SK-N-SH (cell line): ENCODE data around the gene DNAJB6.

Source experiments
- CHD2 ChIP-seq: fragments of 150-350 bp; IDR thresholded peaks from 2 replicates; pipeline ENCODE4 v1.6.1; 2018; ENCODE audit warnings: low read length; ENCODE audit not compliant: partially characterized antibody
- EP300 ChIP-seq, 2 experiments: IDR thresholded peaks; 2 replicates each; pipeline versions ENCODE4 v1.4.0 to v1.6.1; 2012; ENCODE audit warnings: borderline replicate concordance in 1 of 2, low read depth in 1 of 2, low read length in 1 of 2
- FOXJ3 ChIP-seq: sonication (generic); formaldehyde crosslinking; IDR thresholded peaks from 2 replicates; pipeline ENCODE4 v1.5.1; 2020; ENCODE audit warnings: mild to moderate bottlenecking, missing genetic modification reagents
- TF ChIP-seq, protein P1 (sequence below): fragments of 200-600 bp; sonication (generic); IDR thresholded peaks from 2 replicates; pipeline ENCODE4 v1.6.1; 2017; ENCODE audit warnings: antibody characterized with exemption, mild to moderate bottlenecking, moderate library complexity
- TF ChIP-seq, protein P2 (sequence below): IDR thresholded peaks from 2 replicates; pipeline ENCODE4; 2012

DNA sequence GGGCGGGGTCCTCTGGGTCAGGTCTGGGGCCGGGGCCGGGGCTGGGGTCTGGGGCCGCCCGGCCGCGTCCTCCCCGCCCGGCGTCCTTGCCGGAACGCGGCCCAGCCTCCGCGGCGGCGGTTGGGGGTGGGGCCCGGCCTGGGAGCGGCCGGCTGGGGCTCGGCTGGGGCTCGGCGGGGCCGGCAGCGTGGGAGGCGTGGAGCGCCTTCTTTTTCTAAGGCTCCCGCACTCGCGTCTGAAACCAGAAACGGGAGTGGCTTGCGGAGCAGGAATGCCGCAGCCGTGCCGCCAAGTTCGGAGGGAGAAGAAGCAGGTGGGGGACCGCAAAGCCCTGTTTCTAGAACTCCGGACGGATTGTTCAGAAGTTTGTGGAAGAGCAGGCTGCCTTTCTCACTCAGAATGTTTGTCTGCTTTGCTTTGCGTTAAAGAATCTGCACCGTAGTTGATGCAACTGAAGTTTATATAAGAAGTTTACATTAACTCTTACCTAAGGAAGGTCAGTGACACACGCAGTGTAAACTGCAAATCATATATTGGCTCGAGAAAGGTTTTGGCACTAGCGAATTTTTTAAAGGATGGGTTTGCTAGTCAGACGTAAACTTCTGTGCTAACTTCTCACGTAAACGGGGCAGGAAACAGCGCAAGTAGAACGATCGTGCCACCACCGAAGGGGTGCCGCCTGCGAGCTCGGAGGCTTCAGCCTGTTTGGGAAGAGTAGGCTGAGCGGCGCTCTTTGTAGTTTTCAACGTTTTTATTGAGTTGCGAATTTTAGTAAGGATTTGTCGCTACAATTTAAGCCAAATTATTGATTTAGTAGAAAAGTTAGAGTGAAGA lies 729 bp downstream of the DNAJB6 start:
- TF ChIP-seq, protein P1, sequence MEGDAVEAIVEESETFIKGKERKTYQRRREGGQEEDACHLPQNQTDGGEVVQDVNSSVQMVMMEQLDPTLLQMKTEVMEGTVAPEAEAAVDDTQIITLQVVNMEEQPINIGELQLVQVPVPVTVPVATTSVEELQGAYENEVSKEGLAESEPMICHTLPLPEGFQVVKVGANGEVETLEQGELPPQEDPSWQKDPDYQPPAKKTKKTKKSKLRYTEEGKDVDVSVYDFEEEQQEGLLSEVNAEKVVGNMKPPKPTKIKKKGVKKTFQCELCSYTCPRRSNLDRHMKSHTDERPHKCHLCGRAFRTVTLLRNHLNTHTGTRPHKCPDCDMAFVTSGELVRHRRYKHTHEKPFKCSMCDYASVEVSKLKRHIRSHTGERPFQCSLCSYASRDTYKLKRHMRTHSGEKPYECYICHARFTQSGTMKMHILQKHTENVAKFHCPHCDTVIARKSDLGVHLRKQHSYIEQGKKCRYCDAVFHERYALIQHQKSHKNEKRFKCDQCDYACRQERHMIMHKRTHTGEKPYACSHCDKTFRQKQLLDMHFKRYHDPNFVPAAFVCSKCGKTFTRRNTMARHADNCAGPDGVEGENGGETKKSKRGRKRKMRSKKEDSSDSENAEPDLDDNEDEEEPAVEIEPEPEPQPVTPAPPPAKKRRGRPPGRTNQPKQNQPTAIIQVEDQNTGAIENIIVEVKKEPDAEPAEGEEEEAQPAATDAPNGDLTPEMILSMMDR: no peak
- TF ChIP-seq EP300 (IDR thresholded peaks at IDR 0.05; ENCODE audit: borderline replicate concordance in 1 of 2, low read depth in 1 of 2, low read length in 1 of 2) (no peak), FOXJ3 (CRISPR knock-in tag) (no peak), CHD2 (no peak)
- TF ChIP-seq, protein P2, sequence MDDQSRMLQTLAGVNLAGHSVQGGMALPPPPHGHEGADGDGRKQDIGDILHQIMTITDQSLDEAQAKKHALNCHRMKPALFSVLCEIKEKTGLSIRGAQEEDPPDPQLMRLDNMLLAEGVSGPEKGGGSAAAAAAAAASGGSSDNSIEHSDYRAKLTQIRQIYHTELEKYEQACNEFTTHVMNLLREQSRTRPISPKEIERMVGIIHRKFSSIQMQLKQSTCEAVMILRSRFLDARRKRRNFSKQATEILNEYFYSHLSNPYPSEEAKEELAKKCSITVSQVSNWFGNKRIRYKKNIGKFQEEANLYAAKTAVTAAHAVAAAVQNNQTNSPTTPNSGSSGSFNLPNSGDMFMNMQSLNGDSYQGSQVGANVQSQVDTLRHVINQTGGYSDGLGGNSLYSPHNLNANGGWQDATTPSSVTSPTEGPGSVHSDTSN: no peak
